ENCODE results near the gene RERE. TPM values are rescaled to one million over a fixed set of nuclear protein-coding genes. Genes with fewer than 3 reads are reported as not detected.

Gene RERE
- total and polyA plus RNA-seq, 12 donors: 46.5 to 163 (median 139) TPM

DNA sequence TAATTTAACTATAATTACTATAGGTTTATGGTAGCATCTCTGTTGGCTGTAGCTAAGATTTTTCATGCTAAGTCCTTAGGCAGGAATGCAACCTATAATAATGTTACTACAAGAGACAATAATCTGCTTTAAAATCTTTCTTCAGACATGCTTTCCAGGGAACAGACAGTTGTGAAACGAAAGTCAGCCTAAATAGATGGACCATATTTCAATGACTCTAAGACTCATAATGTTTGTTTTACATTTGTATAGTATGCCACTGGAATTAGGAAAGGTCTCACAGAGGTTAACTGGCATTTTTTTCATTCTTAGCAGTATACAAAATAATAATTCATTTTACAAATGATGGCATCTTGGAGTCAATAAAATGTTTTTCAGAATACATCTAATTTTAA lies 8.1 kb downstream of the RERE start:
- TF ChIP-seq CTCF (IDR thresholded peaks at IDR 0.05): no peak
- ATAC-seq: no peak
- H3K4me1 ChIP-seq: peaks cover 0 to 33% (median 11%) of the 10 kb centered on the region in 9 donors
- no peak overlapping the region for H3K27ac ChIP-seq
- no peaks in the 10 kb centered on the region for H3K36me3 ChIP-seq
- no peak for DNase-seq
- intact Hi-C loops (cut with DNase I): no loop called here
- no peaks in the 10 kb centered on the region for H3K9me3 ChIP-seq
- no peaks in the 10 kb centered on the region for H3K27me3 ChIP-seq
- no peak overlapping the region for H3K4me3 ChIP-seq
- 83 to 89% methylated on average over 1 of the region's 1 CpG for WGBS, 2 donors

DNA sequence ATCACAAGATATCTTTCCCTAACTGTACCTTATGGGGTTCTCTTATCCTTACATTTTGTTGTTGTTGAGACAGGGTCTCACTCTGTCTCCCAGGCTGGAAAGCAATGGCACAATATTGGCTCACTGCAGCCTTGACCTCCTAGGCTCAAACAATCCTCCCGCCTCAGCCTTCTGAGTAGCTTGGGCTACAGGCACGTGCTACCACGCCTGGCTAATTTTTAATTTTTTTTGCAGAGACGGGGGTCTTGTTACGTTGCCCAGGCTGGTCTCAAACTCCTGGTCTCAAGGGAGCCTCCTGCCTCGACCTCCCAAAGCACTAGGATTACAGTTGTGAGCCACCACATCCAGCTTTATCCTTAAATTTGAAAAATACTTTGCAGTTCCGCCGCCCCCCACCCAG lies 10.4 kb downstream of the RERE start:
- no peak for DNase-seq

GRCh38 chr1:8800416-8800815 lies 17.0 kb downstream of the RERE start:
- H3K9me3 ChIP-seq: no peaks in the 10 kb centered on the region
- no peak overlapping the region for H3K27ac ChIP-seq
- no peak for ATAC-seq
- intact Hi-C loops (cut with DNase I): no loop called here
- no peaks in the 10 kb centered on the region for H3K4me1 ChIP-seq
- H3K4me3 ChIP-seq: no peak overlapping the region
- peaks cover 0 to 8% (median 0%) of the 10 kb centered on the region in 9 donors for H3K36me3 ChIP-seq
- 96% methylated on average over 5 of the region's 5 CpGs for WGBS, 2 donors
- DNase-seq: no peak
- no peak for TF ChIP-seq CTCF (IDR thresholded peaks at IDR 0.05)
- no peaks in the 10 kb centered on the region for H3K27me3 ChIP-seq

More for the DNA sequence above, 10.4 kb downstream of the RERE start:
- no peaks in the 10 kb centered on the region for H3K9me3 ChIP-seq
- no peaks in the 10 kb centered on the region for H3K36me3 ChIP-seq
- H3K27ac ChIP-seq: no peak overlapping the region
- 89% methylated on average over 8 of the region's 8 CpGs for WGBS, 2 donors
- H3K27me3 ChIP-seq: no peaks in the 10 kb centered on the region
- intact Hi-C loops (cut with DNase I): no loop called here
- H3K4me1 ChIP-seq: peaks cover 0 to 11% (median 0%) of the 10 kb centered on the region in 9 donors
- ATAC-seq: no peak
- no peak for TF ChIP-seq CTCF (IDR thresholded peaks at IDR 0.05)
- H3K4me3 ChIP-seq: no peak overlapping the region

DNA sequence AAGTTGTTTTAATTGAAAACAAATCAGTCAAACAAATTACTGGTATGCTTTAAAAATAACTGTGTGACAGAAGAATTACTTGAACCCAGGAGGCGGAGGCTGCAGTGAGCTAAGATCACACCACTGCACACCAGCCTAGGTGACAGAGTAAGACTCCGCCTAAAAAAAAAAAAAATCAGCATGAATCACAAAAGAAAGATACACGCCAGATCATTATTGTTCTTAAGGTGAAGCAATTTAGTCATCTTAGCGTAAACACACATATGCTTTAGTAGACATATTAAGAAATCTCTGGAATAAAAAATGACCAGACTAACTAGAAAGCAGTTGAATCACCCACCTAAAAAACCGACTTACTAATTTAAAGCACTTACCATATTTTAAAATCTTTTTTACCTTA lies 20.2 kb downstream of the RERE start:
- TF ChIP-seq CTCF (IDR thresholded peaks at IDR 0.05): no peak
- intact Hi-C loops (cut with DNase I): no loop called here
- H3K4me1 ChIP-seq: no peaks in the 10 kb centered on the region
- no peak overlapping the region for H3K27ac ChIP-seq
- no peak overlapping the region for H3K4me3 ChIP-seq
- WGBS, 2 donors: 94 to 96% methylated on average over 5 of the region's 5 CpGs
- DNase-seq: no peak
- H3K27me3 ChIP-seq: no peaks in the 10 kb centered on the region
- peaks cover 0 to 10% (median 0%) of the 10 kb centered on the region in 9 donors for H3K36me3 ChIP-seq
- no peak for ATAC-seq
- no peaks in the 10 kb centered on the region for H3K9me3 ChIP-seq
